H9 (cell line): ENCODE results near the gene SEMA3D. TPM values are rescaled to one million over a fixed set of nuclear protein-coding genes. Genes with fewer than 3 reads are reported as not detected.

Experiments
- DNase-seq: peaks from one replicate; pipeline ENCODE4 v3.0.0-alpha.2; 2017
- H2AFZ ChIP-seq: one replicate; pipeline ENCODE4 v1.6.1; 2013; ENCODE audit warnings: mild to moderate bottlenecking, low read length, control low read depth, moderate library complexity
- H2AK5ac ChIP-seq: 2 replicates; pipeline ENCODE4 v1.6.1; 2013; ENCODE audit warnings: low read length, control low read depth, mixed read lengths; ENCODE audit not compliant: insufficient read length
- H2BK120ac ChIP-seq: one replicate; pipeline ENCODE4 v1.6.1; 2013; ENCODE audit warnings: low read depth, mild to moderate bottlenecking, low read length, control low read depth, inconsistent platforms; ENCODE audit not compliant: poor library complexity, severe bottlenecking
- H2BK12ac ChIP-seq: 2 replicates; pipeline ENCODE4 v1.6.1; 2013; ENCODE audit warnings: low read length, control low read depth, mixed read lengths, low read depth; ENCODE audit not compliant: insufficient read length
- H2BK15ac ChIP-seq: 2 replicates; pipeline ENCODE4 v1.6.1; 2013; ENCODE audit warnings: low read depth, low read length, control low read depth
- H2BK20ac ChIP-seq: one replicate; pipeline ENCODE4 v1.6.1; 2013; ENCODE audit warnings: low read depth, mild to moderate bottlenecking, low read length, control low read depth, inconsistent platforms; ENCODE audit not compliant: poor library complexity, severe bottlenecking
- H2BK5ac ChIP-seq: 2 replicates; pipeline ENCODE4 v1.6.1; 2013; ENCODE audit warnings: low read length, control low read depth, mixed read lengths; ENCODE audit not compliant: insufficient read length
- H3K14ac ChIP-seq: 2 replicates; pipeline ENCODE4 v1.6.1; 2013; ENCODE audit warnings: low read length, control low read depth; ENCODE audit not compliant: insufficient read depth
- H3K18ac ChIP-seq: 2 replicates; pipeline ENCODE4 v1.6.1; 2013; ENCODE audit warnings: low read depth, mild to moderate bottlenecking, mixed read lengths, low read length, control low read depth; ENCODE audit not compliant: insufficient read length
- H3K23ac ChIP-seq: 2 replicates; pipeline ENCODE4 v1.6.1; 2013; ENCODE audit warnings: low read length, control low read depth, mixed read lengths, low read depth; ENCODE audit not compliant: insufficient read length
- H3K23me2 ChIP-seq: 2 replicates; pipeline ENCODE4 v1.6.1; 2013; ENCODE audit warnings: low read depth, mild to moderate bottlenecking, mixed read lengths, low read length, control low read depth; ENCODE audit not compliant: insufficient read length, poor library complexity, severe bottlenecking
- H3K27ac ChIP-seq: 2 replicates; pipeline ENCODE4 v1.5.1; 2013; ENCODE audit warnings: low read length, control low read depth, mixed read lengths, low read depth; ENCODE audit not compliant: insufficient read length
- H3K27me3 ChIP-seq: 2 replicates; pipeline ENCODE4 v1.6.1; 2013; ENCODE audit warnings: low read length, control low read depth, inconsistent platforms; ENCODE audit not compliant: insufficient read depth
- H3K4ac ChIP-seq: 2 replicates; pipeline ENCODE4 v1.6.1; 2013; ENCODE audit warnings: low read depth, mild to moderate bottlenecking, control low read depth, inconsistent platforms, low read length, moderate library complexity
- H3K4me1 ChIP-seq: 2 replicates; pipeline ENCODE4 v1.6.1; 2013; ENCODE audit warnings: low read length, control low read depth, inconsistent platforms; ENCODE audit not compliant: insufficient read depth
- H3K4me2 ChIP-seq: 2 replicates; pipeline ENCODE4 v1.6.1; 2013; ENCODE audit warnings: low read length, control low read depth, mixed read lengths; ENCODE audit not compliant: insufficient read length, insufficient read depth
- H3K56ac ChIP-seq: 2 replicates; pipeline ENCODE4 v1.6.1; 2013; ENCODE audit warnings: low read depth, mild to moderate bottlenecking, mixed read lengths, low read length, control low read depth; ENCODE audit not compliant: insufficient read length
- H3K79me1 ChIP-seq: 2 replicates; pipeline ENCODE4 v1.6.1; 2013; ENCODE audit warnings: low read depth, mild to moderate bottlenecking, moderate library complexity, low read length, control low read depth, inconsistent platforms; ENCODE audit not compliant: insufficient read depth, poor library complexity, severe bottlenecking
- H3K79me2 ChIP-seq: 2 replicates; pipeline ENCODE4 v1.6.1; 2013; ENCODE audit warnings: low read length, control low read depth, inconsistent platforms; ENCODE audit not compliant: insufficient read depth
- H3K9ac ChIP-seq: 2 replicates; pipeline ENCODE4 v1.6.1; 2013; ENCODE audit warnings: low read length, control low read depth, mixed read lengths; ENCODE audit not compliant: insufficient read length; ENCODE audit errors: extremely low read depth
- H3K9me3 ChIP-seq: one replicate; pipeline ENCODE4 v1.6.1; 2013; ENCODE audit warnings: low read depth, low read length, inconsistent platforms; ENCODE audit not compliant: control insufficient read depth
- H3T11ph ChIP-seq: one replicate; pipeline ENCODE4 v1.6.1; 2013; ENCODE audit warnings: mild to moderate bottlenecking, low read length, control low read depth, inconsistent platforms
- H4K20me1 ChIP-seq: one replicate; pipeline ENCODE4 v1.6.1; 2013; ENCODE audit not compliant: control insufficient read depth, insufficient read length, insufficient read depth
- H4K5ac ChIP-seq: 2 replicates; pipeline ENCODE4 v1.6.1; 2013; ENCODE audit warnings: low read depth, mild to moderate bottlenecking, mixed read lengths, low read length, control low read depth; ENCODE audit not compliant: insufficient read length
- H4K8ac ChIP-seq: replicated peaks from 2 replicates; pipeline ENCODE4 v1.6.1; 2013; ENCODE audit warnings: low read length, control low read depth, mixed read lengths, low read depth; ENCODE audit not compliant: insufficient read length
- H4K91ac ChIP-seq: 2 replicates; pipeline ENCODE4 v1.6.1; 2013; ENCODE audit warnings: low read depth, mild to moderate bottlenecking, moderate library complexity, mixed read lengths, low read length, control low read depth; ENCODE audit not compliant: insufficient read length
- H3K27ac Mint-ChIP-seq, 3 experiments: 2 replicates in 2 of 3; 3 replicates in 1 of 3; pipeline ENCODE4 v1.8.0; 2020 to 2021; ENCODE audit warnings: mixed read lengths in 3 of 3, mild to moderate bottlenecking in 1 of 3, moderate library complexity in 1 of 3
- H3K27me3 Mint-ChIP-seq: 2 replicates; pipeline ENCODE4 v1.8.0; 2021; ENCODE audit warnings: low read depth, mild to moderate bottlenecking, moderate library complexity, mixed read lengths
- H3K36me3 Mint-ChIP-seq, 3 experiments: 2 replicates in 2 of 3; 3 replicates in 1 of 3; pipeline ENCODE4 v1.8.0; 2020 to 2021; ENCODE audit warnings: low read depth in 3 of 3, mixed read lengths in 3 of 3; ENCODE audit not compliant: insufficient read depth in 1 of 3
- H3K4me1 Mint-ChIP-seq, 2 experiments: 2 replicates each; pipeline ENCODE4 v1.8.0; 2020; ENCODE audit warnings: mixed read lengths in 2 of 2
- H3K4me3 Mint-ChIP-seq, 2 experiments: 2 replicates in 1 of 2; 3 replicates in 1 of 2; pipeline ENCODE4 v1.8.0; 2020 to 2021; ENCODE audit warnings: mild to moderate bottlenecking in 2 of 2, mixed read lengths in 2 of 2, moderate library complexity in 1 of 2
- H3K9me3 Mint-ChIP-seq, 2 experiments: 2 replicates in 1 of 2; 3 replicates in 1 of 2; pipeline ENCODE4 v1.8.0; 2020; ENCODE audit warnings: mild to moderate bottlenecking in 2 of 2, mixed read lengths in 2 of 2, moderate library complexity in 1 of 2
- CTCF ChIP-seq: fragments of 200-600 bp; sonication (generic); conservative IDR thresholded peaks from 3 replicates; pipeline ENCODE4 v1.8.0; 2021; ENCODE audit warnings: antibody characterized with exemption, mild to moderate bottlenecking
- whole genome bisulfite sequencing: extraction: QIAGEN DNeasy Blood & Tissue Kit; methylation state at CpG from one replicate; pipeline ENCODE4 v1.1.7; 2013; ENCODE audit warnings: missing lambda C conversion rate, low lambda C conversion rate, mixed read lengths; ENCODE audit not compliant: insufficient read length; ENCODE audit errors: extremely low coverage; 5-methylcytosine and 5-hydroxymethylcytosine counted together
- total RNA-seq: library from RNA; stranded (reverse); gene quantifications from 2 replicates; pipeline ENCODE4 v1.2.1, GENCODE V29; 2021

SEMA3D gene
- total RNA-seq, 1 experiment from 2014 or later, result 5.4 TPM

DNA sequence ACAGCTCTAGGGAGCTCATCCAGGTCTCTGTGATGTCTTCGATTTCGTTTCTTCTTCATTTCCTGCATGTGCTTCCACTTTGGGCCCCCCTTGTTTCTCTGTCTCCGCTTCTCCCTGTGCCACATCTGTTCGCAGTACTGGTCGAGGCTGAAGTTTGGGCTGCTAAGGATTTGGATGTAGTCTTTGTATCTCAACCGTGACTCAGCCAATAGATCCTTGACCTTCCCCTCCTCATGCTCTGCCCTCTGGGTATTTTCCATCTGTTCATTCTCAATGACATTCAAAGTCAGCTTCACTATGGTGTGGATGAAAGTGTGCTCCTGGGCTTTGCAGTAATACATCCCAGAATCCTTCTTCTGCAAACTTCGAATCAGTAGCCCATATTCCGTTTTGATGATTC, 187.4 kb downstream of the SEMA3D start:
- no peaks in the 10 kb centered on the region for H3K9me3 ChIP-seq
- no peak overlapping the region for H4K91ac ChIP-seq
- H3K4me2 ChIP-seq, result no peak overlapping the region
- no CpG with 5 or more reads among the region's 8 CpGs for WGBS
- no peak overlapping the region for H3K23ac ChIP-seq
- Mint-ChIP-seq H3K4me1 (peaks cover 37 to 38% of the 10 kb centered on the region in 2 experiments), H3K9me3 (no peaks in the 10 kb centered on the region; a peak in 1 of 5 replicates), H3K27me3 (no peaks in the 10 kb centered on the region), H3K27ac (no peak overlapping the region; a peak in 1 of 7 replicates), H3K36me3 (peaks cover 0 to 2% (median 0%) of the 10 kb centered on the region in 3 experiments; a peak in 1 of 7 replicates), H3K4me3 (no peak overlapping the region)
- H2AFZ ChIP-seq, result no peak overlapping the region
- no peak overlapping the region for H2BK5ac ChIP-seq
- H3K14ac ChIP-seq, result no peak overlapping the region
- no peaks in the 10 kb centered on the region for H4K20me1 ChIP-seq
- no peaks in the 10 kb centered on the region for H3K79me2 ChIP-seq
- H3T11ph ChIP-seq, result no peak overlapping the region
- no peak for DNase-seq
- no peaks in the 10 kb centered on the region for H3K79me1 ChIP-seq
- H4K5ac ChIP-seq, result no peak overlapping the region
- H3K56ac ChIP-seq, result no peak overlapping the region
- no peak overlapping the region for H3K9ac ChIP-seq
- no peak overlapping the region for H3K18ac ChIP-seq
- no peak overlapping the region for H2BK20ac ChIP-seq
- no peaks in the 10 kb centered on the region for H3K23me2 ChIP-seq
- no peak overlapping the region for H3K27ac ChIP-seq
- no peak overlapping the region for H3K4ac ChIP-seq
- no peak overlapping the region for H2BK15ac ChIP-seq
- no peak overlapping the region for H2AK5ac ChIP-seq
- no peak overlapping the region for H2BK120ac ChIP-seq
- TF ChIP-seq CTCF, result no peak
- no peak overlapping the region for H2BK12ac ChIP-seq
- peaks cover 8% of the 10 kb centered on the region; the same call in 1 of the 2 replicates for H3K4me1 ChIP-seq
- no peaks in the 10 kb centered on the region for H3K27me3 ChIP-seq
- H4K8ac ChIP-seq, result no peak overlapping the region
